B cell (primary cell): ENCODE measurements around the gene TOLLIP. TPM values are rescaled to one million over a fixed set of nuclear protein-coding genes. Genes with fewer than 3 reads are reported as not detected.

ENCODE experiments used
- ATAC-seq: fragments of 200-7000 bp; cut with Tn5 transposase; one replicate; pipeline ENCODE4 v1.10.0; 2021; ENCODE audit warnings: low read depth, mild to moderate bottlenecking, moderate number of reproducible peaks, moderate library complexity
- CTCF ChIA-PET: fragments of 350-600 bp; sonication (Branson Sonifier 250); formaldehyde crosslinking; loops from one replicate; lab custom pipeline; 2021; ENCODE audit warnings: antibody characterized with exemption, inconsistent platforms; lab: Charles Lee
- POLR2A ChIA-PET: fragments of 350-600 bp; sonication (Branson Sonifier 250); formaldehyde crosslinking; loops from one replicate; lab custom pipeline; 2021; ENCODE audit warnings: antibody characterized with exemption; lab: Charles Lee
- DNase-seq: peaks from one replicate; pipeline ENCODE4 v3.0.0; 2013
- H2AFZ ChIP-seq: 2 replicates; pipeline ENCODE4 v1.6.1; 2012; ENCODE audit warnings: mild to moderate bottlenecking, low read depth, low read length; ENCODE audit not compliant: insufficient read depth, poor library complexity, severe bottlenecking
- H3K27ac ChIP-seq, 2 donors: 1 replicate in 1 of 2; 2 replicates in 1 of 2; pipeline ENCODE4 v1.5.1; 2012 to 2013; ENCODE audit warnings: low read length in 2 of 2, mild to moderate bottlenecking in 2 of 2, moderate library complexity in 1 of 2
- H3K27me3 ChIP-seq, 4 experiments: fragments of 200-600 bp in 1 of 4; sonication (generic) in 1 of 4; replicated peaks in 1 of 4; 1 replicate in 2 of 4; 2 replicates in 2 of 4; pipeline versions ENCODE4 v1.6.1 to v1.7.0; 2013 to 2016; ENCODE audit warnings: low read length in 3 of 4, mild to moderate bottlenecking in 2 of 4, mixed read lengths in 1 of 4, moderate library complexity in 1 of 4; ENCODE audit not compliant: insufficient read depth in 4 of 4, control insufficient read depth in 3 of 4; ENCODE audit errors: control extremely low read depth in 1 of 4
- H3K36me3 ChIP-seq, 2 experiments: replicated peaks in 1 of 2; 1 replicate in 1 of 2; 2 replicates in 1 of 2; pipeline versions ENCODE4 v1.6.1 to v1.7.1; 2013; ENCODE audit warnings: low read length in 1 of 2; ENCODE audit not compliant: insufficient read depth in 2 of 2, control insufficient read depth in 1 of 2; ENCODE audit errors: control extremely low read depth in 1 of 2, extremely low read depth in 1 of 2
- H3K4me1 ChIP-seq, 2 donors: fragments of 200-600 bp in 1 of 2; sonication (generic) in 1 of 2; 1 replicate in 1 of 2; 2 replicates in 1 of 2; pipeline versions ENCODE4 v1.5.1 to v1.6.1; 2013 to 2017; ENCODE audit warnings: low read length in 2 of 2; ENCODE audit not compliant: control insufficient read depth in 2 of 2, insufficient read depth in 2 of 2
- H3K4me2 ChIP-seq: replicated peaks from 2 replicates; pipeline ENCODE3; 2012; ENCODE audit warnings: mild to moderate bottlenecking, low read depth, low read length; ENCODE audit not compliant: poor library complexity, severe bottlenecking
- H3K4me3 ChIP-seq, 5 experiments: fragments of 200-600 bp in 1 of 5; sonication (generic) in 1 of 5; 1 replicate in 3 of 5; 2 replicates in 2 of 5; pipeline versions ENCODE4 v1.5.1 to v1.7.0; 2011 to 2016; ENCODE audit warnings: low read length in 4 of 5, mild to moderate bottlenecking in 4 of 5, low read depth in 2 of 5, control low read depth in 1 of 5, moderate library complexity in 1 of 5; ENCODE audit not compliant: insufficient read depth in 1 of 5; ENCODE audit errors: control extremely low read depth in 1 of 5, extremely low read depth in 1 of 5
- H3K79me2 ChIP-seq: fragments of 200-600 bp; sonication (generic); one replicate; pipeline ENCODE4 v1.6.0; 2016; ENCODE audit warnings: low read length; ENCODE audit not compliant: control insufficient read depth, insufficient read depth
- H3K9ac ChIP-seq: fragments of 200-600 bp; sonication (generic); 2 replicates; pipeline ENCODE4 v1.6.1; 2017; ENCODE audit warnings: mild to moderate bottlenecking, low read length, moderate library complexity
- H3K9me3 ChIP-seq, 3 donors: one replicate each; pipeline versions ENCODE4 v1.6.1 to v1.7.1; 2013; ENCODE audit warnings: low read length in 2 of 3; ENCODE audit not compliant: control insufficient read depth in 2 of 3, insufficient read depth in 1 of 3; ENCODE audit errors: control extremely low read depth in 1 of 3
- H4K20me1 ChIP-seq: 2 replicates; pipeline ENCODE4 v1.6.0; 2012; ENCODE audit warnings: mild to moderate bottlenecking, low read length; ENCODE audit not compliant: insufficient read depth, control insufficient read depth, poor library complexity, severe bottlenecking
- H3K27ac Mint-ChIP-seq: one replicate; pipeline ENCODE4 v1.8.0; 2021; ENCODE audit warnings: mixed read lengths
- H3K27me3 Mint-ChIP-seq: one replicate; pipeline ENCODE4 v1.8.0; 2021; ENCODE audit warnings: mixed read lengths
- H3K4me1 Mint-ChIP-seq: one replicate; pipeline ENCODE4 v1.8.0; 2021; ENCODE audit warnings: mixed read lengths
- H3K4me3 Mint-ChIP-seq: one replicate; pipeline ENCODE4 v1.8.0; 2021; ENCODE audit warnings: mixed read lengths
- H3K9me3 Mint-ChIP-seq: one replicate; pipeline ENCODE4 v1.8.0; 2022; ENCODE audit warnings: mixed read lengths; ENCODE audit not compliant: insufficient read depth
- EZH2 ChIP-seq: IDR thresholded peaks from 2 replicates; pipeline ENCODE4 v1.6.1; 2012; ENCODE audit warnings: borderline replicate concordance, low read depth, mild to moderate bottlenecking, moderate library complexity, low read length; ENCODE audit not compliant: insufficient read depth, poor library complexity, severe bottlenecking
- WGBS: methylation state at CpG from one replicate; pipeline ENCODE4 v1.1.5; 2013; ENCODE audit warnings: missing lambda C conversion rate; ENCODE audit not compliant: insufficient coverage; 5-methylcytosine and 5-hydroxymethylcytosine counted together
- intact Hi-C: fragments of 100-400 bp; cut with micrococcal nuclease; formaldehyde crosslinking; loops from one replicate; pipeline ENCODE4 v1.10.0; 2022
- polyA plus RNA-seq: library from polyadenylated mRNA; depleted of rRNA; stranded (reverse); fragments of >200 nt; gene quantifications from 2 replicates; pipeline ENCODE4 v1.2.3, GENCODE V29; 2012
- total RNA-seq, 2 donors: library from RNA; stranded (reverse); fragments of 120-200 nt in 1 of 2; gene quantifications; 1 replicate in 1 of 2; 2 replicates in 1 of 2; pipeline versions ENCODE4 v1.2.3 to v1.2.4, GENCODE V29; 2013 to 2022
- TF ChIP-seq, protein P1 (sequence below): fragments of 200-600 bp; IDR thresholded peaks from one replicate; pipeline ENCODE4 v1.8.0; 2022; ENCODE audit warnings: antibody characterized with exemption, mild to moderate bottlenecking

The TOLLIP gene
- total and polyA plus RNA-seq, 2 donors (not counting 1 experiment from before 2014, with no cell fraction given), result 34.7 to 52.5 TPM

DNA sequence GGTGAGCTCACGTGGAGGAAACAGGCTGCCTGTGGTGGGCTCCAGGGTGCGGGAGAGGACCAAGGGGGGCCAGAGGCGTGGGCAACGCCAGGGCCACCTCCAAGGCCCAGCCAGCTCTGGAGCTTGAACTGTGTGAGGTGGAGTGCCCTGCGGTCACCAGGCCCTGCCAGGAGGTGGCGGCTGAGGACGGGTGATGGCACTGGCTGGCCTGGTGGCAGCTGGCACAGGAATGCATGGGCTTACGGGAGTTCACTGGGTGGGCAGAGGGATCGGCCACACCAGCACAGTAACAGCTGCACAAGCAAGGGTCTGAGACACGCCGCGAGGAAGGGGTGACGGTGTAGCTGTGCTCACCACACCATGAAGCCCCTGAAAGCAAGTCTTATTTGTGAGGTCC lies 15.8 kb downstream of the TOLLIP start:
- peaks cover 90% of the 10 kb centered on the region for H4K20me1 ChIP-seq
- no peak overlapping the region for H3K4me2 ChIP-seq
- POLR2A ChIA-PET, result no interaction called here
- CTCF ChIA-PET, result interaction anchor here (0.7 to 2.0 kb wide), 4 partner anchors 221 to 281 kb away, joined by 3 to 12 read pairs (median 4); no protein-coding TSS in a partner anchor
- H3K4me1 Mint-ChIP-seq, result no peaks in the 10 kb centered on the region
- no peak overlapping the region for H3K9ac ChIP-seq
- H3K27me3 Mint-ChIP-seq, result no peaks in the 10 kb centered on the region
- H3K27me3 ChIP-seq, result no peaks in the 10 kb centered on the region
- H3K4me1 ChIP-seq, result no peaks in the 10 kb centered on the region
- TF ChIP-seq, protein P1, sequence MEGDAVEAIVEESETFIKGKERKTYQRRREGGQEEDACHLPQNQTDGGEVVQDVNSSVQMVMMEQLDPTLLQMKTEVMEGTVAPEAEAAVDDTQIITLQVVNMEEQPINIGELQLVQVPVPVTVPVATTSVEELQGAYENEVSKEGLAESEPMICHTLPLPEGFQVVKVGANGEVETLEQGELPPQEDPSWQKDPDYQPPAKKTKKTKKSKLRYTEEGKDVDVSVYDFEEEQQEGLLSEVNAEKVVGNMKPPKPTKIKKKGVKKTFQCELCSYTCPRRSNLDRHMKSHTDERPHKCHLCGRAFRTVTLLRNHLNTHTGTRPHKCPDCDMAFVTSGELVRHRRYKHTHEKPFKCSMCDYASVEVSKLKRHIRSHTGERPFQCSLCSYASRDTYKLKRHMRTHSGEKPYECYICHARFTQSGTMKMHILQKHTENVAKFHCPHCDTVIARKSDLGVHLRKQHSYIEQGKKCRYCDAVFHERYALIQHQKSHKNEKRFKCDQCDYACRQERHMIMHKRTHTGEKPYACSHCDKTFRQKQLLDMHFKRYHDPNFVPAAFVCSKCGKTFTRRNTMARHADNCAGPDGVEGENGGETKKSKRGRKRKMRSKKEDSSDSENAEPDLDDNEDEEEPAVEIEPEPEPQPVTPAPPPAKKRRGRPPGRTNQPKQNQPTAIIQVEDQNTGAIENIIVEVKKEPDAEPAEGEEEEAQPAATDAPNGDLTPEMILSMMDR, result no peak
- TF ChIP-seq EZH2, result no peak
- 96% methylated on average over 13 of the region's 13 CpGs for WGBS
- DNase-seq (peak; percentile 40), ATAC-seq (peak; percentile 39)
- no peak overlapping the region for H3K27ac ChIP-seq
- peaks cover 78% of the 10 kb centered on the region for H3K79me2 ChIP-seq
- peaks cover 0 to 4% (median 0%) of the 10 kb centered on the region in 3 donors for H3K9me3 ChIP-seq
- H3K4me3 Mint-ChIP-seq, result no peak overlapping the region
- no peak overlapping the region for H3K4me3 ChIP-seq
- no peak overlapping the region for H3K27ac Mint-ChIP-seq
- intact Hi-C loops, result loop anchor here (10.0 kb wide), 1 partner anchor 221 kb away; no protein-coding TSS in a partner anchor
- no peaks in the 10 kb centered on the region for H3K9me3 Mint-ChIP-seq
- H2AFZ ChIP-seq, result no peak overlapping the region
- H3K36me3 ChIP-seq, result peaks cover 0 to 53% of the 10 kb centered on the region in 2 experiments
